Neural progenitor cell (in vitro differentiated cells): ENCODE data around the gene DZIP1L. TPM values are rescaled to one million over a fixed set of nuclear protein-coding genes. Genes with fewer than 3 reads are reported as not detected.

Experiments
- DNase-seq: peaks from one replicate; pipeline ENCODE4 v3.0.0-alpha.2; 2016; ENCODE audit warnings: low spot score
- H2AFZ ChIP-seq: fragments of 200-600 bp; sonication (generic); replicated peaks from 2 replicates; pipeline ENCODE4 v1.6.1; 2016; ENCODE audit warnings: antibody characterized with exemption
- H3F3A ChIP-seq: fragments of 200-600 bp; sonication (generic); 2 replicates; pipeline ENCODE4 v1.6.1; 2016; ENCODE audit warnings: antibody characterized with exemption, low read depth
- H3K27ac ChIP-seq: fragments of 200-600 bp; sonication (generic); 2 replicates; pipeline ENCODE4 v1.5.1; 2016; ENCODE audit warnings: mild to moderate bottlenecking
- H3K27me3 ChIP-seq: fragments of 200-600 bp; sonication (generic); 2 replicates; pipeline ENCODE4 v1.6.1; 2016; ENCODE audit warnings: mild to moderate bottlenecking, moderate library complexity
- H3K36me3 ChIP-seq: fragments of 200-600 bp; sonication (generic); 2 replicates; pipeline ENCODE4 v1.5.1; 2016
- H3K4me1 ChIP-seq: fragments of 200-600 bp; sonication (generic); 2 replicates; pipeline ENCODE4 v1.6.1; 2016; ENCODE audit warnings: mixed run types
- H3K4me2 ChIP-seq: fragments of 200-600 bp; sonication (generic); 2 replicates; pipeline ENCODE4 v1.6.1; 2016
- H3K4me3 ChIP-seq: fragments of 200-600 bp; sonication (generic); 2 replicates; pipeline ENCODE4 v1.5.1; 2016
- H3K79me2 ChIP-seq: fragments of 200-600 bp; sonication (generic); 2 replicates; pipeline ENCODE4 v1.6.1; 2016; ENCODE audit warnings: low read depth
- H3K9ac ChIP-seq: fragments of 200-600 bp; sonication (generic); 2 replicates; pipeline ENCODE4 v1.6.1; 2016
- H3K9me3 ChIP-seq: fragments of 200-600 bp; sonication (generic); 2 replicates; pipeline ENCODE4 v1.5.1; 2016; ENCODE audit warnings: low read depth
- H4K20me1 ChIP-seq: fragments of 200-600 bp; sonication (generic); 2 replicates; pipeline ENCODE4 v1.6.1; 2016; ENCODE audit warnings: low read depth
- H3K27ac Mint-ChIP-seq: 3 replicates; pipeline ENCODE4 v1.8.0; 2021; ENCODE audit warnings: mixed read lengths
- H3K27me3 Mint-ChIP-seq: 2 replicates; pipeline ENCODE4 v1.8.0; 2022; ENCODE audit warnings: low read depth, mild to moderate bottlenecking, inconsistent platforms, moderate library complexity, mixed read lengths; ENCODE audit not compliant: insufficient read depth
- H3K36me3 Mint-ChIP-seq: 3 replicates; pipeline ENCODE4 v1.8.0; 2021; ENCODE audit warnings: mixed read lengths
- H3K4me1 Mint-ChIP-seq: 3 replicates; pipeline ENCODE4 v1.8.0; 2021; ENCODE audit warnings: mixed read lengths
- H3K4me3 Mint-ChIP-seq: 3 replicates; pipeline ENCODE4 v1.8.0; 2021; ENCODE audit warnings: mild to moderate bottlenecking, moderate library complexity, mixed read lengths
- H3K9me3 Mint-ChIP-seq: 3 replicates; pipeline ENCODE4 v1.8.0; 2020; ENCODE audit warnings: mixed read lengths
- EZH2 ChIP-seq: fragments of 200-600 bp; sonication (generic); IDR thresholded peaks from 2 replicates; pipeline ENCODE4 v1.6.1; 2017; ENCODE audit warnings: antibody characterized with exemption, mild to moderate bottlenecking, moderate library complexity
- EZH2phosphoT487 ChIP-seq: fragments of 200-600 bp; sonication (generic); IDR thresholded peaks from 2 replicates; pipeline ENCODE4 v1.6.1; 2017; ENCODE audit warnings: antibody characterized with exemption
- total RNA-seq: library from RNA; depleted of rRNA; stranded (reverse); fragments of >200 nt; gene quantifications from 2 replicates; pipeline ENCODE4 v1.2.3, GENCODE V29; 2015; ENCODE audit warnings: low replicate concordance
- TF ChIP-seq, protein P1 (sequence below): fragments of 200-600 bp; sonication (generic); IDR thresholded peaks from 2 replicates; pipeline ENCODE4 v1.5.1; 2017; ENCODE audit warnings: antibody characterized with exemption, mild to moderate bottlenecking

The DZIP1L gene
- total RNA-seq, 1 donor from 2014 or later: 10.4 TPM

DNA sequence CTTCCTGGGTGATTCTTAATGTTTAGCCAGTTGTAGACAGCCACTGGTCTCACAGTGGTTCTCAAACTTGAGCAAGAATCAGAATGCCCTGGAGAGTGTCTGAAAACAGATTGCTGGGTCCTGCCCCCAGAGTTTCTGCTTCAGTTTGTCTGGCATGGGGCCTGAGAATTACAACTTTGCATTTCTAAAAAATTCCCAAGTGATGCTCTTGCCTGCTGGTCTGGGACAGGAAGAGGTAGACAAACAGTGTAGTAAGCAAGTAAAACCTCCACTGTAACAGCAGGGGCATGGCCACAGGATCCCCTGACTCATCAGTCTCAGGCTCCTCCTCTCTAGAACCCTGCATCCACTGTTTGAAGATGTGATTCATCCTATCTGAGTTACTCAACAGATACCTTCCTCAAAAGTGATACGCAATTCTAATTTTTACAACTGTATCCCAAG lies 36.5 kb downstream of the DZIP1L start:
- no peak overlapping the region for H3K4me3 ChIP-seq
- no peaks in the 10 kb centered on the region for H3K9me3 ChIP-seq
- no peak overlapping the region for H3K27ac ChIP-seq
- H3K27me3 ChIP-seq: no peaks in the 10 kb centered on the region
- H3K9ac ChIP-seq: no peak overlapping the region
- no peaks in the 10 kb centered on the region for H3K27me3 Mint-ChIP-seq
- no peaks in the 10 kb centered on the region for H3K79me2 ChIP-seq
- no peaks in the 10 kb centered on the region for H3K36me3 ChIP-seq
- no peak overlapping the region for H3K4me2 ChIP-seq
- no peaks in the 10 kb centered on the region for H4K20me1 ChIP-seq
- H3K27ac Mint-ChIP-seq: no peak overlapping the region
- peaks cover 39% of the 10 kb centered on the region for H3K36me3 Mint-ChIP-seq
- TF ChIP-seq EZH2phosphoT487: no peak
- TF ChIP-seq, protein P1, sequence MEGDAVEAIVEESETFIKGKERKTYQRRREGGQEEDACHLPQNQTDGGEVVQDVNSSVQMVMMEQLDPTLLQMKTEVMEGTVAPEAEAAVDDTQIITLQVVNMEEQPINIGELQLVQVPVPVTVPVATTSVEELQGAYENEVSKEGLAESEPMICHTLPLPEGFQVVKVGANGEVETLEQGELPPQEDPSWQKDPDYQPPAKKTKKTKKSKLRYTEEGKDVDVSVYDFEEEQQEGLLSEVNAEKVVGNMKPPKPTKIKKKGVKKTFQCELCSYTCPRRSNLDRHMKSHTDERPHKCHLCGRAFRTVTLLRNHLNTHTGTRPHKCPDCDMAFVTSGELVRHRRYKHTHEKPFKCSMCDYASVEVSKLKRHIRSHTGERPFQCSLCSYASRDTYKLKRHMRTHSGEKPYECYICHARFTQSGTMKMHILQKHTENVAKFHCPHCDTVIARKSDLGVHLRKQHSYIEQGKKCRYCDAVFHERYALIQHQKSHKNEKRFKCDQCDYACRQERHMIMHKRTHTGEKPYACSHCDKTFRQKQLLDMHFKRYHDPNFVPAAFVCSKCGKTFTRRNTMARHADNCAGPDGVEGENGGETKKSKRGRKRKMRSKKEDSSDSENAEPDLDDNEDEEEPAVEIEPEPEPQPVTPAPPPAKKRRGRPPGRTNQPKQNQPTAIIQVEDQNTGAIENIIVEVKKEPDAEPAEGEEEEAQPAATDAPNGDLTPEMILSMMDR: no peak
- TF ChIP-seq EZH2: no peak
- H3K4me1 Mint-ChIP-seq: peaks cover 3% of the 10 kb centered on the region
- DNase-seq: no peak
- peaks cover 5% of the 10 kb centered on the region for H3K9me3 Mint-ChIP-seq
- no peaks in the 10 kb centered on the region for H3K4me1 ChIP-seq
- H3F3A ChIP-seq: no peaks in the 10 kb centered on the region
- no peak overlapping the region for H3K4me3 Mint-ChIP-seq
- H2AFZ ChIP-seq: no peak overlapping the region

DNA sequence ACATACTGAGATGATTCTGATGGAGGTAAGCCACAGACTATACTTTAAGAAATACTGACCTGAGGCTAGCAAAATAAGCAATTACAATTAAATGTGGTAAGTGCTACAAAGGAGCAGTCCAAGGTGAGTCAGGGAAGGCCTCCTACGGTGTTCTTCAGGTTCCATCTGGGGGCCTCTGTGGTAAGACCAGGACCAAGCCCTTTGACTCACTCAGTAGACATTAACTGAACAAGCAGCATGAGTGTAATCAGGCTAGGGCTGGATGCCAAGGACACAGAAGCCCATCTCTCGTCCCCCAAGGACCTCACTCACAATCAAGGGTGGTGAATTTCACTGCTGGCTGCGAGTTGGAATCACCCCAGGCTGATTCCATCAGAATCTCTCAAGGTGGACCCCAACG lies 37.3 kb downstream of the DZIP1L start:
- H3K9me3 ChIP-seq: no peaks in the 10 kb centered on the region
- peaks cover 1% of the 10 kb centered on the region for H3K4me1 ChIP-seq
- no peak overlapping the region for H3K4me3 ChIP-seq
- Mint-ChIP-seq H3K4me3 (no peak overlapping the region), H3K27me3 (no peaks in the 10 kb centered on the region), H3K36me3 (peaks cover 43% of the 10 kb centered on the region), H3K4me1 (peaks cover 1% of the 10 kb centered on the region), H3K27ac (no peak overlapping the region), H3K9me3 (peaks cover 5% of the 10 kb centered on the region)
- no peaks in the 10 kb centered on the region for H3K27me3 ChIP-seq
- H3K4me2 ChIP-seq: no peak overlapping the region
- no peak overlapping the region for H3K9ac ChIP-seq
- no peaks in the 10 kb centered on the region for H4K20me1 ChIP-seq
- H3K79me2 ChIP-seq: no peaks in the 10 kb centered on the region
- H3F3A ChIP-seq: no peaks in the 10 kb centered on the region
- DNase-seq: no peak
- no peaks in the 10 kb centered on the region for H3K36me3 ChIP-seq
- H3K27ac ChIP-seq: no peak overlapping the region
- TF ChIP-seq EZH2phosphoT487 (no peak), EZH2 (no peak)
- TF ChIP-seq, protein P1: no peak
- H2AFZ ChIP-seq: no peak overlapping the region

DNA sequence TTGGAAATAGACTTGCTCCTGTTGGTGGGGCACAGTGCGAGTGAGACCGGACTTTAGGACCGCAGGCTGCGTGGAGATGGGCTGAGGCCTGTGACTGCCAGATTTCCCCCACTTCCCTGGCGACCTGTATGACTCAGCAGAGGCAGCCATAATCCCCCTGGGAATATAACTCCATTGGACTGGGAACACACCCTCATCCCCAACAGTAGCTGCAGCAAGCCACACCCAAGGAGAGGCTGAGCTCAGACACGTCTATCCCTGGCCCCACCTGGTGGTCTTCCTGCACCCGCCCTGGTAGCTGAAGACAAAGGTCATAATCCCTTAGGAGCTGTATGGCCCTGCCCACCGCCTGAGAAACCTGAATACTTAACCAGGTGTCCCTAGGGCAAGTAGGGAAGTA lies 42.6 kb downstream of the DZIP1L start:
- H3K36me3 ChIP-seq: peaks cover 4% of the 10 kb centered on the region
- no peak overlapping the region for H3K4me3 ChIP-seq
- H3K36me3 Mint-ChIP-seq: peaks cover 39% of the 10 kb centered on the region
- no peaks in the 10 kb centered on the region for H3K9me3 ChIP-seq
- peaks cover 7% of the 10 kb centered on the region for H3K4me1 ChIP-seq
- no peak overlapping the region for H3K27ac Mint-ChIP-seq
- peak; percentile 30 for DNase-seq
- H3K9ac ChIP-seq: no peak overlapping the region
- H4K20me1 ChIP-seq: no peaks in the 10 kb centered on the region
- TF ChIP-seq, protein P1: no peak
- TF ChIP-seq EZH2: no peak
- TF ChIP-seq EZH2phosphoT487: no peak
- H3K4me3 Mint-ChIP-seq: no peak overlapping the region
- peaks cover 5% of the 10 kb centered on the region for H3K9me3 Mint-ChIP-seq
- no peaks in the 10 kb centered on the region for H3K27me3 Mint-ChIP-seq
- H3F3A ChIP-seq: no peaks in the 10 kb centered on the region
- no peak overlapping the region for H2AFZ ChIP-seq
- no peak overlapping the region for H3K27ac ChIP-seq
- H3K79me2 ChIP-seq: no peaks in the 10 kb centered on the region
- H3K27me3 ChIP-seq: no peaks in the 10 kb centered on the region
- peak overlapping the region; percentile 10 for H3K4me2 ChIP-seq
- H3K4me1 Mint-ChIP-seq: peaks cover 12% of the 10 kb centered on the region
